Measurements from ENCODE around the gene CDC42BPA.

DNA sequence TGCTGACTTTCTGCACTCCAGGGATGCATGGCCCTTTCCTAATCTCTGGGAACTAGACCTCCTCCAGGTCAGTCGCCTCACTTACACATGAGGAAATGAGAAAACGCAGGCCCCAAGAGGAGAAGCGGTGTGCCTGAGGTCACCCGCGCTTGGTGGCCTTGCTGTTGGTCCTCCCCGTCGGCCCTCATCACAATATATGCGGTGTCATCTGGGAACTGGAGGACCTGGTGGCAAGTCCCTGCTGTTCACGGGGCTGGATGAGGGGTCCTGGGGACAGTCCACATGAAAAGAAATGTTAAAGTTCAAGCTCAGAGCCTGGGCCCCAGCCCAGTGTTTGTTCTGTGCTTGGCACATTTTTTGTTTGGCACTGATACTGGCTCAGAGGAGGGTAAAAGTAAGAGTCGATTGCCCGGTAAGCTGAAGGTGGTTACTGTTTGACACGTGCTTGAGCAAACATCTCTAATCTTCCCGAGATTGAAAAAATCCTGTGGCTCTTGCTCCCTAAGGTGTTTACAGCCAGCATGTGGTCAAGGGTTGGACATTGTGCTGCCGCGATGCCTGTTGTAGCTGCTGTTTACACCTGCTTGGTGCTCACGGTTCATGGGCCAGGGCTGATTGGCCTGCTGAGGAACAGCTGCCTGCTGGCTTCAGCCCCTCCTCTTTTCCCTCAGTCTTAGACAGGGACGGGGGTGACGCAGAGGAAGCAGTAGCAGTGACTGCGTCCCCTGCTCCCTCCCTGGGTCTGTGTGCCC is 373.0 kb downstream of the CDC42BPA start:
- TF ChIP-seq, protein P1, sequence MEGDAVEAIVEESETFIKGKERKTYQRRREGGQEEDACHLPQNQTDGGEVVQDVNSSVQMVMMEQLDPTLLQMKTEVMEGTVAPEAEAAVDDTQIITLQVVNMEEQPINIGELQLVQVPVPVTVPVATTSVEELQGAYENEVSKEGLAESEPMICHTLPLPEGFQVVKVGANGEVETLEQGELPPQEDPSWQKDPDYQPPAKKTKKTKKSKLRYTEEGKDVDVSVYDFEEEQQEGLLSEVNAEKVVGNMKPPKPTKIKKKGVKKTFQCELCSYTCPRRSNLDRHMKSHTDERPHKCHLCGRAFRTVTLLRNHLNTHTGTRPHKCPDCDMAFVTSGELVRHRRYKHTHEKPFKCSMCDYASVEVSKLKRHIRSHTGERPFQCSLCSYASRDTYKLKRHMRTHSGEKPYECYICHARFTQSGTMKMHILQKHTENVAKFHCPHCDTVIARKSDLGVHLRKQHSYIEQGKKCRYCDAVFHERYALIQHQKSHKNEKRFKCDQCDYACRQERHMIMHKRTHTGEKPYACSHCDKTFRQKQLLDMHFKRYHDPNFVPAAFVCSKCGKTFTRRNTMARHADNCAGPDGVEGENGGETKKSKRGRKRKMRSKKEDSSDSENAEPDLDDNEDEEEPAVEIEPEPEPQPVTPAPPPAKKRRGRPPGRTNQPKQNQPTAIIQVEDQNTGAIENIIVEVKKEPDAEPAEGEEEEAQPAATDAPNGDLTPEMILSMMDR (IDR thresholded peaks at IDR 0.05) = no peak
- TF ChIP-seq POLR2A (IDR thresholded peaks at IDR 0.05) = no peak
